Endothelial cell of umbilical vein (primary cell): ENCODE results near the gene DDX23. TPM values are rescaled to one million over a fixed set of nuclear protein-coding genes. Genes with fewer than 3 reads are reported as not detected.
"Not testable (repeated sequence)": the region's sequence is repeated elsewhere in the genome, so short reads cannot be mapped to it uniquely, and the experiment has no call there.

Source experiments
- BruUV-seq: library from RNA; stranded (reverse); fragments of 400-500 nt; replicated peaks from 2 replicates; lab custom pipeline; 2021; lab: Mats Ljungman, UMichigan
- CTCF ChIA-PET: fragments of 300-600, 350-600 bp; sonication (Branson Sonifier 250); formaldehyde crosslinking; loops from one replicate; lab custom pipeline; 2021; ENCODE audit warnings: antibody characterized with exemption, inconsistent platforms; lab: Charles Lee
- POLR2A ChIA-PET: fragments of 300-600, 350-600 bp; sonication (Branson Sonifier 250); formaldehyde crosslinking; loops from one replicate; lab custom pipeline; 2021; ENCODE audit warnings: antibody characterized with exemption, inconsistent platforms; lab: Charles Lee
- DNase-seq: peaks from one replicate; pipeline ENCODE4 v3.0.0-alpha.2; 2011; ENCODE audit warnings: low read depth, low spot score
- FAIRE-seq: peaks from 2 replicates; lab custom pipeline; 2011; peaks lifted over from hg19 to GRCh38; lab: Jason Lieb, UNC
- H2AFZ ChIP-seq: 2 replicates; pipeline ENCODE4 v1.6.0; 2012; ENCODE audit warnings: low read depth, low read length, control low read depth, inconsistent platforms
- H3K27ac ChIP-seq: 2 replicates; pipeline ENCODE4 v1.5.1; 2011; ENCODE audit warnings: low read depth, mild to moderate bottlenecking, control low read depth, low read length, moderate library complexity; ENCODE audit not compliant: insufficient read depth
- H3K27me3 ChIP-seq, 2 experiments: 2 replicates each; pipeline versions ENCODE4 v1.6.0 to v1.6.1; 2011; ENCODE audit warnings: low read length in 2 of 2, mixed read lengths in 1 of 2; ENCODE audit not compliant: control insufficient read depth in 2 of 2, insufficient read depth in 2 of 2
- H3K36me3 ChIP-seq, 2 experiments: 2 replicates in 1 of 2; 3 replicates in 1 of 2; pipeline ENCODE4 v1.5.1; 2011; ENCODE audit warnings: low read length in 2 of 2, mild to moderate bottlenecking in 1 of 2, moderate library complexity in 1 of 2; ENCODE audit not compliant: control insufficient read depth in 2 of 2, insufficient read depth in 2 of 2; ENCODE audit errors: extremely low read depth in 1 of 2
- H3K4me1 ChIP-seq: 3 replicates; pipeline ENCODE4 v1.5.1; 2011; ENCODE audit warnings: mild to moderate bottlenecking, low read length; ENCODE audit not compliant: control insufficient read depth, insufficient read depth; ENCODE audit errors: extremely low read depth
- H3K4me2 ChIP-seq: 2 replicates; pipeline ENCODE4 v1.6.1; 2011; ENCODE audit warnings: low read length, control low read depth, mixed read lengths; ENCODE audit not compliant: insufficient read depth
- H3K4me3 ChIP-seq, 3 experiments: fragments of 200-600 bp in 1 of 3; sonication (generic), shearing (Covaris generic) in 1 of 3; replicated peaks in 1 of 3; 2 replicates each; pipeline ENCODE4 v1.5.1; 2011 to 2016; ENCODE audit warnings: control low read depth in 3 of 3, low read length in 3 of 3, mild to moderate bottlenecking in 2 of 3, inconsistent platforms in 1 of 3, low read depth in 1 of 3, moderate library complexity in 1 of 3; ENCODE audit not compliant: insufficient read depth in 1 of 3
- H3K79me2 ChIP-seq: 2 replicates; pipeline ENCODE4 v1.6.0; 2012; ENCODE audit warnings: low read length, inconsistent platforms; ENCODE audit not compliant: control insufficient read depth, insufficient read depth
- H3K9ac ChIP-seq: replicated peaks from 2 replicates; pipeline ENCODE3; 2011; ENCODE audit warnings: low read length, control low read depth; ENCODE audit not compliant: insufficient read depth; ENCODE audit errors: extremely low read depth
- H3K9me1 ChIP-seq: replicated peaks from 3 replicates; pipeline ENCODE4 v1.6.0; 2011; ENCODE audit warnings: mild to moderate bottlenecking, low read length; ENCODE audit not compliant: control insufficient read depth, insufficient read depth; ENCODE audit errors: extremely low read depth
- H3K9me3 ChIP-seq: replicated peaks from 2 replicates; pipeline ENCODE4 v1.5.1; 2012; ENCODE audit warnings: low read length, inconsistent platforms; ENCODE audit not compliant: control insufficient read depth, insufficient read depth
- H4K20me1 ChIP-seq: replicated peaks from 2 replicates; pipeline ENCODE3; 2011; ENCODE audit warnings: mild to moderate bottlenecking, low read length; ENCODE audit not compliant: control insufficient read depth, insufficient read depth; ENCODE audit errors: extremely low read depth
- EZH2 ChIP-seq: IDR thresholded peaks from 2 replicates; pipeline ENCODE4 v1.6.1; 2012; ENCODE audit warnings: borderline replicate concordance, low read depth, mild to moderate bottlenecking, moderate library complexity, low read length, inconsistent platforms; ENCODE audit not compliant: severe bottlenecking
- FOS ChIP-seq: IDR thresholded peaks from 2 replicates; pipeline ENCODE4 v1.6.1; 2011; ENCODE audit warnings: mild to moderate bottlenecking, low read length, moderate library complexity, borderline replicate concordance; ENCODE audit not compliant: insufficient read depth
- GATA2 ChIP-seq: IDR thresholded peaks from 2 replicates; pipeline ENCODE4 v1.7.0; 2011; ENCODE audit warnings: low read depth, mild to moderate bottlenecking, moderate library complexity, mixed read lengths, low read length; ENCODE audit not compliant: insufficient read length, insufficient read depth
- POLR2AphosphoS5 ChIP-seq: IDR thresholded peaks from 2 replicates; pipeline ENCODE4 v1.6.1; 2012; ENCODE audit warnings: low read depth, mild to moderate bottlenecking, control low read depth, low read length, moderate library complexity; ENCODE audit not compliant: insufficient read depth
- dilution Hi-C: fragments of 300-500 bp; cut with MboI; formaldehyde crosslinking; loops from one replicate; pipeline ENCODE4 v1.15.0; 2019; ENCODE audit warnings: low sequenced_read_pairs; ENCODE audit not compliant: extremely low pct_ligation_motif_present
- intact Hi-C: fragments of 100-400 bp; cut with micrococcal nuclease; formaldehyde crosslinking; loops from one replicate; pipeline ENCODE4 v1.10.0; 2022
- polyA plus RNA-seq, 4 experiments: library from polyadenylated mRNA; depleted of rRNA in 3 of 4; stranded (reverse) in 3 of 4; unstranded in 1 of 4; fragments of >200 nt; gene quantifications; 2 replicates each; pipeline versions ENCODE4 v1.2.1 to v1.2.3, GENCODE V29; 2011 to 2012; ENCODE audit warnings: missing spikeins in 1 of 4
- total RNA-seq: library from RNA; stranded (reverse); gene quantifications from 2 replicates; pipeline ENCODE4 v1.2.3, GENCODE V29; 2021
- TF ChIP-seq, protein P1 (sequence below): IDR thresholded peaks from 2 replicates; pipeline ENCODE4 v1.6.1; 2011; ENCODE audit not compliant: insufficient read depth, insufficient read length

The DDX23 gene
- total and polyA plus RNA-seq, 2 donors (not counting 3 experiments of a cell fraction or from before 2014, with no cell fraction given) = 56.0 to 107 TPM

DNA sequence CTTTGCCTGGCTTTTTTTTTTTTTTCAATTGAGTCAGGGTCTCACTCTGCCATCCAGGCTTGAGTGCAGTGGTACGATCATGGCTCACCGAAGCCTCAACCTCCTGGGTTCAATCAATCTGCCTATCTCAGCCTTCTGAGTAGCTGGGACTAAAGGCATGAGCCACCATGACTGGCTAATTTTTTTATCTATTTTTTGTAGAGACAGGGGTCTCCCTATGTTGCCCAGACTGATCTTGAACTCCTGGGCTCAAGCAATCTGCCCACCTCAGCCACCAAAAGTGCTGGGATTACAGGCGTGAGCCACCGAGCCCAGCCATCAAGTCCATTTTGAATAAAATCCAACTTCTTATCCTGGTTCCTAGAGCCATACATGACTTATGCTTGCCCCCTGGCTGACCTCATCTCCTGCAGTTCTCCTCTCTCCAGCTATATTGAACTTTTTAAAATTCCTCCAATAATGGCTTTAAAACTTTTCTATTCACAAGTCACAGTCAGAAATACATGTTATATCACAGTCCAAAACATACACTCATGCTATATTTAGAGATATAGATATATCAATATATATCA lies 24.1 kb upstream of the DDX23 start:
- BruUV-seq = no TSS peak
- no peak overlapping the region for H3K9ac ChIP-seq
- no peak overlapping the region for H3K4me2 ChIP-seq
- TF ChIP-seq, protein P1, sequence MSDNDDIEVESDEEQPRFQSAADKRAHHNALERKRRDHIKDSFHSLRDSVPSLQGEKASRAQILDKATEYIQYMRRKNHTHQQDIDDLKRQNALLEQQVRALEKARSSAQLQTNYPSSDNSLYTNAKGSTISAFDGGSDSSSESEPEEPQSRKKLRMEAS = no peak
- TF ChIP-seq EZH2 (no peak), POLR2AphosphoS5 (no peak), FOS (no peak), GATA2 (no peak)
- no peak overlapping the region for H2AFZ ChIP-seq
- H3K79me2 ChIP-seq = no peaks in the 10 kb centered on the region
- H3K36me3 ChIP-seq = no peaks in the 10 kb centered on the region
- H3K27me3 ChIP-seq = no peaks in the 10 kb centered on the region
- CTCF ChIA-PET = interaction anchor here (1.0 to 1.8 kb wide), 3 partner anchors 14 to 112 kb away, joined by 4 to 11 read pairs (median 5); no protein-coding TSS in a partner anchor
- intact Hi-C loops (no loop called here), dilution Hi-C loops (no loop called here)
- no peaks in the 10 kb centered on the region for H3K4me1 ChIP-seq
- DNase-seq (no peak), FAIRE-seq (no peak)
- no peaks in the 10 kb centered on the region for H4K20me1 ChIP-seq
- no peaks in the 10 kb centered on the region for H3K9me3 ChIP-seq
- no peaks in the 10 kb centered on the region for H3K9me1 ChIP-seq
- POLR2A ChIA-PET = no interaction called here
- no peak overlapping the region for H3K27ac ChIP-seq
- no peak overlapping the region for H3K4me3 ChIP-seq

DNA sequence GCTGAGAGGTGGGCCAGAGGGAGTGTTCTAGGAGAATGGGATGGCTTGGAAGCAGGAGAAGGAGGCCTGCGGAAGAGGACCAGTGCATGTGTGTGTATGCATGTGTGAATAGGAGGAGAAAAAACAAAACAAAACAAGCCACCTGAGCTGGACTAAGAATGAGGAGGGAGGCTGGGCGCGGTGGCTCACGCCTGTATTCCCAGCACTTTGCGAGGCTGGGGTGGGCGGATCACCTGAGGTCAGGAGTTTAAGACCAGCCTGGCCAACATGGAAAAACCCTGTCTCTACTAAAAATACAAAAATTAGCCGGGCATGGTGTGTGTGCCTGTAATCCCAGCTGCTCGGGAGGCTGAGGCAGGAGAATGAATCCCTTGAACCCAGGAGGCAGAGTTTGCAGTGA lies 21.6 kb upstream of the DDX23 start:
- H3K36me3 ChIP-seq, intact Hi-C loops, H3K4me2 ChIP-seq, H3K27ac ChIP-seq, H3K4me1 ChIP-seq, DNase-seq, dilution Hi-C loops, H3K9me1 ChIP-seq, H2AFZ ChIP-seq, BruUV-seq, H3K9ac ChIP-seq, H3K27me3 ChIP-seq, FAIRE-seq, H3K4me3 ChIP-seq, H3K79me2 ChIP-seq, H3K9me3 ChIP-seq, H4K20me1 ChIP-seq: not testable (repeated sequence)
- ChIA-PET CTCF (interaction anchor here (0.6 to 3.7 kb wide), 4 partner anchors 9 to 21 kb away, joined by 3 to 30 read pairs (median 14); no protein-coding TSS in a partner anchor), POLR2A (interaction anchor here (0.6 kb wide), 1 partner anchor 14 kb away, joined by 3 read pairs; no protein-coding TSS in a partner anchor)
